Hepatocyte (in vitro differentiated cells): ENCODE results near the gene OSBPL10.

Experiments
- EZH2 ChIP-seq: fragments of 200-600 bp; sonication (generic); IDR thresholded peaks from 2 replicates; pipeline ENCODE4 v1.6.1; 2016; ENCODE audit warnings: antibody characterized with exemption, mild to moderate bottlenecking, borderline replicate concordance
- TF ChIP-seq, protein P1 (sequence below): fragments of 200-600 bp; sonication (generic); IDR thresholded peaks from 2 replicates; pipeline ENCODE4 v1.5.1; 2016; ENCODE audit warnings: antibody characterized with exemption, mild to moderate bottlenecking; ENCODE audit not compliant: poor library complexity

DNA sequence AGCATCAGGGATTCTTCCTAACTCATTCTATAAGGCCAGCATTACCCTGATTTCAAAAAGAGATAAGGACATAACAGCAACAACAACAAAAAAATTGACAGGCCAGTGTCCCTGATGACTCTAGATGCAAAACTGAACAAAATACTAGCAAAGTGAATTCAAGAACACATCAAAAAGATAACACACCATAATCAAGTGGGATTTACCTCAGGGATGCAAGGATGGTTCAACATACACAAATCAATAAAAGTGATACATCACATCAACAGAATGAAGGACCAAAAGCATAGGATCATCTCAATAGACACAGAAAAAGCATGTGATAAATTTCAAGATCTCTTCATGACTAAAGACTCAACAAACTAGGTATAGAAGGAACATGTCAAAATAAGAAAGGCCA is 328.8 kb downstream of the OSBPL10 start:
- TF ChIP-seq EZH2: no peak
- TF ChIP-seq, protein P1, sequence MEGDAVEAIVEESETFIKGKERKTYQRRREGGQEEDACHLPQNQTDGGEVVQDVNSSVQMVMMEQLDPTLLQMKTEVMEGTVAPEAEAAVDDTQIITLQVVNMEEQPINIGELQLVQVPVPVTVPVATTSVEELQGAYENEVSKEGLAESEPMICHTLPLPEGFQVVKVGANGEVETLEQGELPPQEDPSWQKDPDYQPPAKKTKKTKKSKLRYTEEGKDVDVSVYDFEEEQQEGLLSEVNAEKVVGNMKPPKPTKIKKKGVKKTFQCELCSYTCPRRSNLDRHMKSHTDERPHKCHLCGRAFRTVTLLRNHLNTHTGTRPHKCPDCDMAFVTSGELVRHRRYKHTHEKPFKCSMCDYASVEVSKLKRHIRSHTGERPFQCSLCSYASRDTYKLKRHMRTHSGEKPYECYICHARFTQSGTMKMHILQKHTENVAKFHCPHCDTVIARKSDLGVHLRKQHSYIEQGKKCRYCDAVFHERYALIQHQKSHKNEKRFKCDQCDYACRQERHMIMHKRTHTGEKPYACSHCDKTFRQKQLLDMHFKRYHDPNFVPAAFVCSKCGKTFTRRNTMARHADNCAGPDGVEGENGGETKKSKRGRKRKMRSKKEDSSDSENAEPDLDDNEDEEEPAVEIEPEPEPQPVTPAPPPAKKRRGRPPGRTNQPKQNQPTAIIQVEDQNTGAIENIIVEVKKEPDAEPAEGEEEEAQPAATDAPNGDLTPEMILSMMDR: no peak
